HG02884 (cell line): Measurements from ENCODE around the gene CEP164.

ENCODE experiments used
- ATAC-seq: cut with Tn5 transposase; IDR thresholded peaks from one replicate; pipeline ENCODE4 v1.9.1; 2021; ENCODE audit warnings: mild to moderate bottlenecking, moderate library complexity; ENCODE audit not compliant: unreplicated experiment

The CEP164 gene

DNA sequence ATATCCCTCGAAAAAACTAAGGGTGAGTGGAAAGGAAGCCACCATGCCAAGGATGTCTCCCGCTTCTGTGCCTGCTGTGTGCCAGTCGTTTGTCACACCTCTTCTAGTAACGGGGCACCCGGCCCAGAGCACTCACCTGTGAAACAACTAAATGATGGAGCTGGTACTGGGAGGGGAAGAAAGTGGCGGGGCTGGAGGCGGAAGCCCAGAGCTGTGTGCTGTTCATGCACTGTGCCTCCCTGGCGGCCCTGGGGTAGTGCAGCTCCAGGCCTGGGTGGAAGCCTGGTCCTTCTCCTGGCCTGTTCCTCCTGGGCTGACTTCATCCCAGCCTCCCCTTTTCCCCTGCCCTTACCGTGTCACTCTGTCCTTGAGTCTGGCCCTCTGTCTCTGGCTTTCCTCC is 130.2 kb downstream of the CEP164 start:
- no peak for ATAC-seq

DNA sequence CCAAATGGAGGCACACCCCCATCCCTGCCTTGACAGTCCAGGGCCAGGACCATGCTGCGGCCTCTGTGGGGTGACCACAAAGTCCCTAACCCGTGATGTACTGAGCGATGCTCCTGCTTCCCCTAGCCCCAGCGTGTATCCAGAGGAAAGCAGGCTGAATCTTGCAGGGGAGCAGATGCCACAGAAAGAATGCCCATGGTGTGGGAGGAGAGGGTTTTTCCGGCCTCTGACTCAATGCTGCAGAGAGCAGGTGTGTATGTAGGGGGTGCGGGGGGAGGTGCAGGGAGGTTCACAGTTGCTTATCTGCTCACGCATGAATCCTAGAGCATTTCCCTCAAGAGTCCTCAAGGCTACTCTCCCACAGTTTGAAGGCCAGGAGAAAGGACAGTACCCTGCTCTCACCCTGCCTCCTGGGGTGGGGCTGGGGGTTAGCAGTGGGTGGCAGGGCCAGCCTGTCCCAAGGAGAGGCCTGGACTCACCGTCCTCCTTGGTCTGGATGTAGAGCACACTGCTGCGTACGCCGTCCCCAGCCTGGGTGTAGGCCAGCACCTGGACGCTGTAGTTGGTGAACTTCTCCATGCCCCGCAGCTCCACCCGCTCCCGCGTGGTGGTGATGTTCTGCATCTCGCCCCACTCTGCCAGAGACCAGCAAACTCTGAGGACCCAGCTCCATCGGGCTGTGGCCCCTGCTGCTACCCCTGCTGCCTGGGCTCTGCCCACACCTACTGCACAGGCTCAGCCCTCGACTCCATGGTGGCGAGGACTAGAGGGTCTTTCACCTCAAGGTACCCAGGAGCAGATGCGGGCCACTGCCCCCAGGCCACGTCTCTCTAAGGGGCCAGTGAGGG is 130.8 kb downstream of the CEP164 start:
- no peak for ATAC-seq

DNA sequence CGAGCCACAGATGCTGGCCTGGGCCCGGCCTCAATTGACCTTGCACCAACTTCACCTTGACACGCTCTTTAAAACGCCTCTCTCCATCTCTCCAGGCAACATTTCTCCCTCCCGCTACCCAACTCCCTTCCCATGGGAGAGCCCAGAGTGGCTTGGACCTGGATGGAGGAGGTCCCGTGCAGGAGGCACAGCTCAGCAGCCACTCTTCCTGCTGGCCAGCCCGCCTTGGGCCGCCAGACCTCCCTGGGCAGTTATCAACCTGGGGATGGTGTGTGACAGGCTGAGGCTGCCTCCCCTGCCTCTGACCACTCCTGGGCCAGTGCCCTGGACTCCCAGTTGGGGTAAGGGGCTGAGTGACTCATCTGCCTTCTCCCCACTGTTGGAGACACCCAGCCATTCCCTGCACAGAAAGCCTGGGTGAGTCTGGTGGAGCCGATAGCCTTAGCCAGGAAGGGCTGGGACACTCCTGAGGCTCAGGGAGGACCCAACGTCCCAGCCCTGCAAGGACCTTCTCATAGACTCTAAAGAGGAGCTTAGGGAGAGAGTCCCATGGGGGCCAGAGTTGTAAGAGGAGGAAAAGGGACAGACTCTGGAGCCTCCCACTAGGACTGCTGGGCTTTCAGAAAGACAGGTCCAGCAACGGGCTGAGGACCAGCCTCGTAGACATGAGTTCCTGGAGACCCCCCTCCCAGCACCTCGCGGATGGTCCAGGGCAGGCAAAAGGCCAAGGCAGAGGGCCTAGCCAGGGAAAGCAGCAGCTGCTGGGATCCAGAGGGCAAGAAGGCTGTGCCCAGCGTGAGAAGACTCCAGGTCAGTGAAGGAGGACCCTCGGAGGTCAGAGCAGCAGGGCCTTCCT is 131.7 kb downstream of the CEP164 start:
- no peak for ATAC-seq

DNA sequence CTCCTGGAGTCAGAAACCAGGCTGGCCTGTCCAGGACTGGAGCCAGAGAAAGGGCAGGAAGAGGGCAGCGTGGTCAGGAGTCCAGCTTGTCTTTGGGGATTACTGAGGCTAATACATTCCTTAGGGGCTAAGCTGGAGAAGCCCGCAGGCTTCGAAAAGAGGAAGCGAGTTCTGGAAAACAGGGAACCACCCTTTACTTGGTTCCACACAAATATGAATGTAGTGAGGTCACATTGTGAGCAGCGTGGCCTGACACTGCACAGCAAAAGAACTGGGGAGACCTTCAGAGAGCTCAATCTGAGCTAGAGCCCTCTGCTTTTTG is 132.3 kb downstream of the CEP164 start:
- no peak for ATAC-seq

DNA sequence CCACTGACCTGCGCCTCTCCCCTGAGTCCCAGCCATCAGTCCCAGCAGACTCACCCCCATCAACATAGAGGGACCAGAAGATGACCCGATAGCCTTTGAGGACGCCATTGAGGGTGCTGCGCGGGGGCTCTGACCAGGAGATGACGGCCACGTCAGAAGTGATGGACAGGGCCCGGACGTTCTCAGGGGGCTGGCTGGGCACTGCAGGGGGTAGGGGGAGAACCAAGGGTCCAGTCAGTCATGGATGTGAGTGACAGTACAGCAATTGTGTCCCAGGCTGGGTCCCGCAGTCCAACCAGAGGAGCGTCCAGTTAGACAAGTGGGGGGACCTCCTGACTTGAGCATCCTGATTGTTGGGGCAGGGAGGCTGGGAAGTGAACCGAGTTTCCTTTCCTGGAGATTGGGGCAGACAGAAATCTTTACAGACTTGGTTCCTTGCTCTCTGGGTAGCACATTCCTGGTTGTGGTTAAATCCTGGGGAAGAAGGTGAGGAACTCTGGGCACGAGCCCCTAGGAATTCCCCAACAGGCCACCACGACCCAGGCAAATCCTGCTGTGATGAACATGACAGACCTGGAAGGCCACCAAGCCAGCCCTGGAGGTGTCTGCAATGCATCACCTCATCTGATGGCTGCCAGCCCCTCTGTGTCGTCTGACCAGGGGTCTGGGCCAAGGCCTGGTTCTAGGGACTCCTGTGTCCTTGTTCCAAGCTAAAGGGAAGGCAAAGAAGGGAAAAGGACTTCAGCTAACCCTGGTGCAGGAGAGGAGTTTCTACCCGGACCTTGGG is 133.9 kb downstream of the CEP164 start:
- ATAC-seq, result no peak

DNA sequence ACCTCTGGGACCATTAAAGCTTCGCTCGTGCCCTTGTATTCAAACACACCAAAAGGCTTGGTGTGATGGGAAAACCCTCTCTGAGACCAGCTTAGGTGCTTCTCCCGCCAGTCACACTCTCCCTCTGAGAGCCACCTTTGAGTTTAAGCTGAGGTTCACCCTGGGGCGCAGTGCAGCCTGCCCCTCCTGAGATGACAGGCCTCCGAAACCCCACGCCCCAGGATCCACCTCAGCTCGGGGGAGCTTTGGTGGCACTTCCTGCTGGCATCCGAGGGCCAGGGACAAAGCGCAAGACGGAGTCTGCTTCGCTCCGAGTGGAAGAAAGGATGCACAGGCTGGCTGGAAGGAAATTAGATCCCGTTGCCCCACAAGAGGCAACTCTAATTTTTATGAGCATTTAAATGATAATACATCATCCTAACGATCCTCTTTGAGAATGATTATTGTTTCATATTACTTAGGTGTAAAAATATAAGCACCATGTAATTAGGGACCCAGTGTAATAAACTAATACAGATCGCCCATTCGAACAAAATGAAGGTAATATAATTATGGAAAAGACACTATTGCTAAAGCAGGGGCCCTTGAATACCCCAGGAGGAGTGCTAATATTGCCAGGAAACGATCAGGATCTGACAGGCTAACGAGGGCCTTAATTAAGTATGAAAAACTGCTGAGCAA is 134.7 kb downstream of the CEP164 start:
- ATAC-seq, result no peak

DNA sequence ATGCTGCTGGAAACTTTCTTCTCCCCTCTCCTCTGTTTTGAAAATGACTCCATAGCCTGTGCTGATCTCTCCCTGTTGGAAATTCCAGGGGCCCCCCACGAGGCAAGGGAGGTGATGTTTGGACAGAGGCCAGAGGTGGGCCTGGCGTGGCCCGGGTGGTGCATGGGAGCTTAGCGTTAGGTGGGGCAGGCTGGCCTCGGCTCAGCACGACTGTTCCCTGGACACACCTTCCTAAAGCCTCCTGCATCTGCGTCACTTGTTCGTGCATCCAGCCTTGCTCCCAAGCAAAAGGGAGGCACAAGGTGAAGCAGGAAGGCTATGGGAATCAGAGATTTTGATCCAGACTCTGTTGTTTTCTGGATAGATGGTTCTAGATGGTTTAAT is 135.2 kb downstream of the CEP164 start:
- no peak for ATAC-seq
